H9 (cell line): Measurements from ENCODE around the gene CCDC150. TPM values are rescaled to one million over a fixed set of nuclear protein-coding genes. Genes with fewer than 3 reads are reported as not detected.

Experiments
- DNase-seq: peaks from one replicate; pipeline ENCODE4 v3.0.0-alpha.2; 2017
- H2AFZ ChIP-seq: one replicate; pipeline ENCODE4 v1.6.1; 2013; ENCODE audit warnings: mild to moderate bottlenecking, low read length, control low read depth, moderate library complexity
- H2AK5ac ChIP-seq: 2 replicates; pipeline ENCODE4 v1.6.1; 2013; ENCODE audit warnings: low read length, control low read depth, mixed read lengths; ENCODE audit not compliant: insufficient read length
- H2BK120ac ChIP-seq: one replicate; pipeline ENCODE4 v1.6.1; 2013; ENCODE audit warnings: low read depth, mild to moderate bottlenecking, low read length, control low read depth, inconsistent platforms; ENCODE audit not compliant: poor library complexity, severe bottlenecking
- H2BK12ac ChIP-seq: 2 replicates; pipeline ENCODE4 v1.6.1; 2013; ENCODE audit warnings: low read length, control low read depth, mixed read lengths, low read depth; ENCODE audit not compliant: insufficient read length
- H2BK15ac ChIP-seq: 2 replicates; pipeline ENCODE4 v1.6.1; 2013; ENCODE audit warnings: low read depth, low read length, control low read depth
- H2BK20ac ChIP-seq: one replicate; pipeline ENCODE4 v1.6.1; 2013; ENCODE audit warnings: low read depth, mild to moderate bottlenecking, low read length, control low read depth, inconsistent platforms; ENCODE audit not compliant: poor library complexity, severe bottlenecking
- H2BK5ac ChIP-seq: 2 replicates; pipeline ENCODE4 v1.6.1; 2013; ENCODE audit warnings: low read length, control low read depth, mixed read lengths; ENCODE audit not compliant: insufficient read length
- H3K14ac ChIP-seq: 2 replicates; pipeline ENCODE4 v1.6.1; 2013; ENCODE audit warnings: low read length, control low read depth; ENCODE audit not compliant: insufficient read depth
- H3K18ac ChIP-seq: 2 replicates; pipeline ENCODE4 v1.6.1; 2013; ENCODE audit warnings: low read depth, mild to moderate bottlenecking, mixed read lengths, low read length, control low read depth; ENCODE audit not compliant: insufficient read length
- H3K23ac ChIP-seq: 2 replicates; pipeline ENCODE4 v1.6.1; 2013; ENCODE audit warnings: low read length, control low read depth, mixed read lengths, low read depth; ENCODE audit not compliant: insufficient read length
- H3K23me2 ChIP-seq: 2 replicates; pipeline ENCODE4 v1.6.1; 2013; ENCODE audit warnings: low read depth, mild to moderate bottlenecking, mixed read lengths, low read length, control low read depth; ENCODE audit not compliant: insufficient read length, poor library complexity, severe bottlenecking
- H3K27ac ChIP-seq: 2 replicates; pipeline ENCODE4 v1.5.1; 2013; ENCODE audit warnings: low read length, control low read depth, mixed read lengths, low read depth; ENCODE audit not compliant: insufficient read length
- H3K27me3 ChIP-seq: 2 replicates; pipeline ENCODE4 v1.6.1; 2013; ENCODE audit warnings: low read length, control low read depth, inconsistent platforms; ENCODE audit not compliant: insufficient read depth
- H3K4ac ChIP-seq: 2 replicates; pipeline ENCODE4 v1.6.1; 2013; ENCODE audit warnings: low read depth, mild to moderate bottlenecking, control low read depth, inconsistent platforms, low read length, moderate library complexity
- H3K4me1 ChIP-seq: 2 replicates; pipeline ENCODE4 v1.6.1; 2013; ENCODE audit warnings: low read length, control low read depth, inconsistent platforms; ENCODE audit not compliant: insufficient read depth
- H3K4me2 ChIP-seq: 2 replicates; pipeline ENCODE4 v1.6.1; 2013; ENCODE audit warnings: low read length, control low read depth, mixed read lengths; ENCODE audit not compliant: insufficient read length, insufficient read depth
- H3K56ac ChIP-seq: 2 replicates; pipeline ENCODE4 v1.6.1; 2013; ENCODE audit warnings: low read depth, mild to moderate bottlenecking, mixed read lengths, low read length, control low read depth; ENCODE audit not compliant: insufficient read length
- H3K79me1 ChIP-seq: 2 replicates; pipeline ENCODE4 v1.6.1; 2013; ENCODE audit warnings: low read depth, mild to moderate bottlenecking, moderate library complexity, low read length, control low read depth, inconsistent platforms; ENCODE audit not compliant: insufficient read depth, poor library complexity, severe bottlenecking
- H3K79me2 ChIP-seq: 2 replicates; pipeline ENCODE4 v1.6.1; 2013; ENCODE audit warnings: low read length, control low read depth, inconsistent platforms; ENCODE audit not compliant: insufficient read depth
- H3K9ac ChIP-seq: 2 replicates; pipeline ENCODE4 v1.6.1; 2013; ENCODE audit warnings: low read length, control low read depth, mixed read lengths; ENCODE audit not compliant: insufficient read length; ENCODE audit errors: extremely low read depth
- H3K9me3 ChIP-seq: one replicate; pipeline ENCODE4 v1.6.1; 2013; ENCODE audit warnings: low read depth, low read length, inconsistent platforms; ENCODE audit not compliant: control insufficient read depth
- H3T11ph ChIP-seq: one replicate; pipeline ENCODE4 v1.6.1; 2013; ENCODE audit warnings: mild to moderate bottlenecking, low read length, control low read depth, inconsistent platforms
- H4K20me1 ChIP-seq: one replicate; pipeline ENCODE4 v1.6.1; 2013; ENCODE audit not compliant: control insufficient read depth, insufficient read length, insufficient read depth
- H4K5ac ChIP-seq: 2 replicates; pipeline ENCODE4 v1.6.1; 2013; ENCODE audit warnings: low read depth, mild to moderate bottlenecking, mixed read lengths, low read length, control low read depth; ENCODE audit not compliant: insufficient read length
- H4K8ac ChIP-seq: replicated peaks from 2 replicates; pipeline ENCODE4 v1.6.1; 2013; ENCODE audit warnings: low read length, control low read depth, mixed read lengths, low read depth; ENCODE audit not compliant: insufficient read length
- H4K91ac ChIP-seq: 2 replicates; pipeline ENCODE4 v1.6.1; 2013; ENCODE audit warnings: low read depth, mild to moderate bottlenecking, moderate library complexity, mixed read lengths, low read length, control low read depth; ENCODE audit not compliant: insufficient read length
- H3K27ac Mint-ChIP-seq, 3 experiments: 2 replicates in 2 of 3; 3 replicates in 1 of 3; pipeline ENCODE4 v1.8.0; 2020 to 2021; ENCODE audit warnings: mixed read lengths in 3 of 3, mild to moderate bottlenecking in 1 of 3, moderate library complexity in 1 of 3
- H3K27me3 Mint-ChIP-seq: 2 replicates; pipeline ENCODE4 v1.8.0; 2021; ENCODE audit warnings: low read depth, mild to moderate bottlenecking, moderate library complexity, mixed read lengths
- H3K36me3 Mint-ChIP-seq, 3 experiments: 2 replicates in 2 of 3; 3 replicates in 1 of 3; pipeline ENCODE4 v1.8.0; 2020 to 2021; ENCODE audit warnings: low read depth in 3 of 3, mixed read lengths in 3 of 3; ENCODE audit not compliant: insufficient read depth in 1 of 3
- H3K4me1 Mint-ChIP-seq, 2 experiments: 2 replicates each; pipeline ENCODE4 v1.8.0; 2020; ENCODE audit warnings: mixed read lengths in 2 of 2
- H3K4me3 Mint-ChIP-seq, 2 experiments: 2 replicates in 1 of 2; 3 replicates in 1 of 2; pipeline ENCODE4 v1.8.0; 2020 to 2021; ENCODE audit warnings: mild to moderate bottlenecking in 2 of 2, mixed read lengths in 2 of 2, moderate library complexity in 1 of 2
- H3K9me3 Mint-ChIP-seq, 2 experiments: 2 replicates in 1 of 2; 3 replicates in 1 of 2; pipeline ENCODE4 v1.8.0; 2020; ENCODE audit warnings: mild to moderate bottlenecking in 2 of 2, mixed read lengths in 2 of 2, moderate library complexity in 1 of 2
- WGBS: extraction: QIAGEN DNeasy Blood & Tissue Kit; methylation state at CpG from one replicate; pipeline ENCODE4 v1.1.7; 2013; ENCODE audit warnings: missing lambda C conversion rate, low lambda C conversion rate, mixed read lengths; ENCODE audit not compliant: insufficient read length; ENCODE audit errors: extremely low coverage; 5-methylcytosine and 5-hydroxymethylcytosine counted together
- total RNA-seq: library from RNA; stranded (reverse); gene quantifications from 2 replicates; pipeline ENCODE4 v1.2.1, GENCODE V29; 2021
- TF ChIP-seq, protein P1 (sequence below): fragments of 200-600 bp; sonication (generic); conservative IDR thresholded peaks from 3 replicates; pipeline ENCODE4 v1.8.0; 2021; ENCODE audit warnings: antibody characterized with exemption, mild to moderate bottlenecking

The CCDC150 gene
- total RNA-seq, 1 experiment from 2014 or later, result 26.2 TPM

DNA sequence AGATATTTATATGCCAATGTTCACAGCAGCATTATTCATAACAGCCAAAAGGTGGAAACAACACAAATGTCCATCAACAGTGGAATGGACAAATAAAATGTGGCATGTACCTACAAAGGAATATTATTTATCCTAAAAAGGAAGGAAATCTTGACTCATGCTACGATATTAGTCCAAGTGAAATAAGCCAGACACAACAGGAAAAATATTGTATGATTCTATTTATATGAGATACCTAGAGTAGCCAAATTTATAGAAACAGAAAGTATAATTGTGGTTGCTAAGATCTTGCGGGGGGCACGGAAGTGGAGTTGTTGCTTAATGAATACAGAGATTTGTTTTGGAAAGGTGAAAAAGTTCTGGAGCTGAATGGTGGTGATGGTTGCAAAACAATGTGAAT is 33.0 kb upstream of the CCDC150 start:
- Histone ChIP-seq H3K79me2 (no peaks in the 10 kb centered on the region), H2AFZ (no peak overlapping the region), H3K18ac (no peak overlapping the region), H3K27ac (no peak overlapping the region), H2BK20ac (no peak overlapping the region), H2BK12ac (no peak overlapping the region), H3K23me2 (no peaks in the 10 kb centered on the region), H3K23ac (no peak overlapping the region), H3K4me2 (no peak overlapping the region), H3K4me1 (no peaks in the 10 kb centered on the region), H3K9ac (no peak overlapping the region), H2BK5ac (no peak overlapping the region), H3K14ac (no peak overlapping the region), H2BK120ac (no peak overlapping the region), H4K91ac (no peak overlapping the region), H3K9me3 (no peaks in the 10 kb centered on the region), H2AK5ac (no peak overlapping the region), H3K27me3 (no peaks in the 10 kb centered on the region), H4K8ac (no peak overlapping the region), H4K5ac (no peak overlapping the region), H3K79me1 (no peaks in the 10 kb centered on the region), H4K20me1 (no peaks in the 10 kb centered on the region), H3T11ph (no peak overlapping the region), H2BK15ac (no peak overlapping the region), H3K4ac (no peak overlapping the region), H3K56ac (no peak overlapping the region)
- H3K36me3 Mint-ChIP-seq, result no peaks in the 10 kb centered on the region
- peaks cover 1 to 8% of the 10 kb centered on the region in 2 experiments; a peak in 1 of 4 replicates for H3K4me1 Mint-ChIP-seq
- TF ChIP-seq, protein P1, sequence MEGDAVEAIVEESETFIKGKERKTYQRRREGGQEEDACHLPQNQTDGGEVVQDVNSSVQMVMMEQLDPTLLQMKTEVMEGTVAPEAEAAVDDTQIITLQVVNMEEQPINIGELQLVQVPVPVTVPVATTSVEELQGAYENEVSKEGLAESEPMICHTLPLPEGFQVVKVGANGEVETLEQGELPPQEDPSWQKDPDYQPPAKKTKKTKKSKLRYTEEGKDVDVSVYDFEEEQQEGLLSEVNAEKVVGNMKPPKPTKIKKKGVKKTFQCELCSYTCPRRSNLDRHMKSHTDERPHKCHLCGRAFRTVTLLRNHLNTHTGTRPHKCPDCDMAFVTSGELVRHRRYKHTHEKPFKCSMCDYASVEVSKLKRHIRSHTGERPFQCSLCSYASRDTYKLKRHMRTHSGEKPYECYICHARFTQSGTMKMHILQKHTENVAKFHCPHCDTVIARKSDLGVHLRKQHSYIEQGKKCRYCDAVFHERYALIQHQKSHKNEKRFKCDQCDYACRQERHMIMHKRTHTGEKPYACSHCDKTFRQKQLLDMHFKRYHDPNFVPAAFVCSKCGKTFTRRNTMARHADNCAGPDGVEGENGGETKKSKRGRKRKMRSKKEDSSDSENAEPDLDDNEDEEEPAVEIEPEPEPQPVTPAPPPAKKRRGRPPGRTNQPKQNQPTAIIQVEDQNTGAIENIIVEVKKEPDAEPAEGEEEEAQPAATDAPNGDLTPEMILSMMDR, result no peak
- no peak for DNase-seq
- no peaks in the 10 kb centered on the region; the same call in 1 of the 2 replicates for H3K27me3 Mint-ChIP-seq
- H3K9me3 Mint-ChIP-seq, result no peaks in the 10 kb centered on the region
- no CpG with 5 or more reads among the region's 3 CpGs for WGBS
- H3K4me3 Mint-ChIP-seq, result no peak overlapping the region
- H3K27ac Mint-ChIP-seq, result no peak overlapping the region
